NCI-H524 treated with DMSO at 0.1 percent for 48 hours (cell line): ENCODE results near the gene MYL6.
A peak's percentile ranks its signal among the peaks of the same experiment; 100 is the strongest.

Experiments used
- DNase-seq: peaks from one replicate; lab custom pipeline; 2025; lab: John Stamatoyannopoulos, UW

MYL6 gene

DNA sequence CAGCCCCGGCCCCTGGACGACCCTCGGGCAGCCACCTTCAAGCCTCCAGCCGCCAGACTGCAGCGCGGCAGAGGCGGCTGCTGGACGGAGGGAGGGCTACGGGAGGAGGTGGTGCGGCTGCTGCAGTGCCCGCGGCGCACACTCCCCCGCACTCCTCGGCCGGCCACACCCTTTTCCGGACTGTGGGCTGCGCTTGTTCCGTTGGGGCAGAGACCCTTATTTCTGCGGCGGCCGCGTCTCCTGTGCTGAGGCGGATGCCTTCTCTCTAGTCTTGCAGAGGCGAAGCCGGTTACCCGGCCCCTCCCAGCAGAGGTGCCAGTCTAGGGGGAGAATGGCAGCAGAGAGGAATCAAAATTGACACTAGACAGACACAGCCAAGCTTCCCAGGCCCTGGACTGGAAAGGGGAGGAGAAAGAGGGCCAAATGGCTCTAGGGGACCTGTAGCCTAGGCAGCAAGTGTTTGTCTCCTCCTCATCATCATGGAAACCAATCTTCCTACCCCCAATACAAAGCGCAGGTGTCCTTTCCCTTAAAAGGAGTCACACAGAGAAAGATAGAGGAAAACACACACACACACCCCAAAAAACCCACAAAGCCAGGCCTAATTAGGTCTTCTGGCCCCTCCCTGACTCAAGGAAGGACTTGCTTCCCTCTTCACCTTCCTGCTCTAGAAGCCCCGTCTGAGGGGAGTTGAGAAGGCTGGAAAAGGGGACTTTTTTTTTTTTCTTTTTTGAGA, 28.8 kb upstream of the MYL6 start:
- no peak for DNase-seq

DNA sequence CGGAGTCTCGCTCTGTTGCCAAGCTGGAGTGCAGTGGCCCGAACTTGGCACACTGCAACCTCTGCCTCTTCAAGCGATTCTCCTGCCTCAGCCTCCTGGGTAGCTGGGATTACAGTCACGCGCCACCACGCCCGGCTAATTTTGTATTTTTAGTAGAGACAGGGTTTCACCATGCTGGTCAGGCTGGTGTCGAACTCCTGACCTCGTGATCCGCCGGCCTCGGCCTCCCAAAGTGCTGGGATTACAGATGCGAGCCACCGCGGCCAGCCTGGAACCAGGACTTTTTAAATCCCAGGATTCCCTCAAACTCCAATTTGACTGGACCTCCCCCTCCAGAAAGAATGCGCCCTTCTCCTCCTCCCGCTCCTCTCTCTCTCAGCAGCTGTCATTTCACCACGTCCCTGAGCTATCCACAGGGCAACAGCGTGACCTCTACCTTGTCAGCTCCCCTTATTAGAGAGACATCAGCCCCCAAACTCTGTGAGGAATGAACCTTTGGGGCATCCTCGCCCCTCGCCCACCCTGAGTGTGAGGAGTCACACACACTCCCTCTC, 28.1 kb upstream of the MYL6 start:
- DNase-seq = no peak

DNA sequence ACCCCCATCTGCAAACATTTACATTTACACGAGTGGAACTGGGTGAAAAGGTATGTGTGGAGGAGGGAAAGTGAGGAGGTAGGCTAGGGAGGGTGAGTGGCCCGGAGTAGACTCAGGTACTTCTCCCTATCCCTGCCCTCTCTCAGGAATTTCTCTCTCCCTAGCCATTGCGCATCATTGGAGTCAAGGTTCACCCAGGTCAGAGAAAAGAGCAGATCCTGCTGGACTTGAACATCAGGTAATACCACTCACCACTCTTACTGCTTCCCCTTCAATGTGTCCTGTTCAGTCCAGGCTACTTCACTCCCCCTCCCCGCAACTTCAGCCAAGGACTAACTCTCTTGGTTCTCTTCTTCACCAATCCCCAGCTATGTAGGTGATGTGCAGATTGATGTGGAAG, 27.3 kb upstream of the MYL6 start:
- no peak for DNase-seq

DNA sequence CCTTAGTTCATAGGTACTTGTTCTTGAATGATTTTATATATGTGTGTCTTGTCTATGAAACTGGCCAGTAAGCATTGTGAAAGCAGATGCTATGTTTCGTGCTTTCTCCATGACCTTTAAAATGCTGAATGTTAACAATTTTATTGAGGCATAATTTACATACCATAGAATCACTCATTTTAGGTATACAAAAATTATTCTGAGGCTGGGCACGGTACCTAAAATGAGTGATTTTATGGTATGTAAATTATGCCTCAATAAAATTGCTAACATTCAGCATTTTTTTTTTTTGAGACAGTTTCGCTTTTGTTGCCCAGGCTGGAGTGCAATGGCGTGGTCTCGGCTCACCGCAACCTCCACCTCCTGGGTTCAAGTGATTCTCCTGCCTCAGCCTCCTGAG, 23.3 kb upstream of the MYL6 start:
- DNase-seq = no peak

DNA sequence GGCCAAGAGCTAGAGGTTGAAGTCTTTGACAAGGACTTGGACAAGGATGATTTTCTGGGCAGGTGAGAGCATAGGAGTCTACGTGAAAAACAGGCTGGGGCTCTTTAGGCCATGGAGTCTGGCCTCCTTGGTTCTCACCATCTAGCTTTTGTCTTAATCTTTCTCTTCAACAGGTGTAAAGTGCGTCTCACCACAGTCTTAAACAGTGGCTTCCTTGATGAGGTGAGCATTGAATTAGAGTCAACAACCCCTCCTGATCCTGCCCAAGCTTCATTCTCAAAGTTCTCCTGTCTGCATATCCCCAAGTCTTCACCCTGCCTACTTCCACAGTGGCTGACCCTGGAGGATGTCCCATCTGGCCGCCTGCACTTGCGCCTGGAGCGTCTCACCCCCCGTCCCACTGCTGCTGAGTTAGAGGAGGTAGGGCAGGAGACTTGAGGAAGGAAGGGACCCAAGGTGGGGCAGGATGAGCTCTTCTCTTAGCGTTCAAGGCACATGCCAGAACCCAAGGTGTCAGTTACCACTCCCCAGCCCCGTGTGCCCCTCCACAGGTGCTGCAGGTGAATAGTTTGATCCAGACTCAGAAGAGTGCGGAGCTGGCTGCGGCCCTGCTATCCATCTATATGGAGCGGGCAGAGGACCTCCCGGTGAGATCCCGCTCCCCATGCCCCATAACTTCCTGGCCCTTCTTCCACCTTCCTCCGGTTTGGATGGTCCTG, 20.1 kb upstream of the MYL6 start:
- no peak for DNase-seq

DNA sequence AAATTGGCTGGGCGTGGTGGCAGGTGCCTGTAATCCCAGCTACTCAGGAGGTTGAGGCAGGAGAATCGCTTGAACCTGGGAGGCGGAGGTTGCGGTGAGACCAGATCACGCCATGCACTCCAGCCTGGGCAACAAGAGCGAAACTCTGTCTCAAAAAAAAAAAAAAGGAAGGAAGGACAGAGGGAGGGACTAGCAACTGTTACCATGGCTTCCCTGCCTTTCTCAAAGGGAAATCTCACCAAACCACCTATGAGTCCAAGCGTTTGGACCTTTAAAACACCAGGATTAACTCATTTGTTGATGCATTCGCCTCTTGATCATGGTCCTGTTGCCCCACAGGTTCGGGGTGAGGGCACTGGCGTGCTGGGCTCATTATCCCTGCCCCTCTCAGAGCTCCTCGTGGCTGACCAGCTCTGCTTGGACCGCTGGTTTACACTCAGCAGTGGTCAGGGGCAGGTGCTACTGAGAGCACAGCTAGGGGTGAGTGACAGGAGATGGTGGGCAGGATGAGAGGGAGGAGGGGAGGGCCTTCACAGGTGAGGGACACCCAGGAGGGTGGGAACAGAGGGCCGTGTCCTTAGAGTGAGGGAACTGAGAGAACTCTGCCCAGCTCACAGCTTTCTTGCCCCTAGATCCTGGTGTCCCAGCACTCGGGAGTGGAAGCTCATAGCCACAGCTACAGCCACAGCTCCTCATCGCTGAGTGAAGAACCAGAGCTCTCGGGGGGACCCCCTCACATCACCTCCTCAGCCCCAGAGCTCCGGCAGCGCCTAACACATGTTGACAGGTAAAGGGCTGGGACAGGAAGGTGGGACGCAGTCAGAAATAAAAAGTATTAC, 16.0 kb upstream of the MYL6 start:
- DNase-seq = no peak

DNA sequence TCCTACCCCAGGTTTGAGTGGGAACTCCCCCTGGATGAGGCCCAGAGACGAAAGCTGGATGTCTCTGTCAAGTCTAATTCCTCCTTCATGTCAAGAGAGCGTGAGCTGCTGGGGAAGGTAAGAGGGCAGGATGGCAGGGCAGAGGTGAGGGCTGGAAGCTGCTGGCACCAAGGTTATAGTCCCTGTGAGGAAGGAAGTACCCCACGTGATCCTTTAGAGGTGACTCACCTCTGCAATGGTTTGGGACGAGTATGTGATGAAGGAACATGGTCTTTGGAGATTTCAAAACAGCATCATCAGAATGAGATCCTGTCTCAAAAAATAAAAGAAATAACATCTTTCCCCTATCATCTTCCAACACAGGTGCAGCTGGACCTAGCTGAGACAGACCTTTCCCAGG, 14.9 kb upstream of the MYL6 start:
- no peak for DNase-seq

DNA sequence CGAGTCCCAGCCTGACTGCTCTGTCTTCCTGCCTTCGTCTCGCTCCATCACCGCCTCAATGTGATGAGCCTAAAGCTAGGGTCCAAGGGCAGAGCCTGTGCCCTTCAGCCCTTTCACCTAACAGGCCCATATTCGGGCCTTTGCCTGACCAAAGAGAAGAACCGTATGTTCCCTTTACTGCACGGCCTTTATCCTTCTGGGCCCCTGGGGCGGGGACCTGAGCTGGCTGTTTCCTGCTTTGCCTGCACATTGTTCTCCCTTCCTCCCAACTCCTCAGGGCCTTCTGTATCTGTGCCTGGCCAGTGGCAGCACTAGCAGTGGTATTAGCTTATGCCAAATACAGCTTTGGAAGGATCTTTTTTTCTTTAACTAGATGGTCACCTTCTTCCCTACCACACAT, 14.3 kb upstream of the MYL6 start:
- DNase-seq = no peak

DNA sequence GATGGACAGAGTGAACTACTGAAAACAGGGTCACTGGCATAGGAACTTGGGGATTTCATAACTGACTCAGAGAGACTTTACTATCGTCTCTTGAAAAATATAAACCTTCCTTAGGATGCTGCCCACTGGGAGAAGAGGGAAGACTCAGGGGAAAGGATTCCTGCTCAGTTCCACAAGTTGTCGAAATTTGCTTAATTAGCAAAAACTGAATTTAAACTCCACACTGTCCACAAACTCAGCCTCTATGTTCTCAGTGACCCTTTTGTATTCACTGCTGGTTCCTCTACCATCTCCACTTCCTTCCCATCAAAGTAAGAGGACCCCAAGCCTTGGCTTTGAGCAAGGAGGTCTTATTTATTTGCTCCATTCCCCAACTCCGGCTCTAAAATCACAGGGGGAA, 12.9 kb upstream of the MYL6 start:
- DNase-seq = no peak

DNA sequence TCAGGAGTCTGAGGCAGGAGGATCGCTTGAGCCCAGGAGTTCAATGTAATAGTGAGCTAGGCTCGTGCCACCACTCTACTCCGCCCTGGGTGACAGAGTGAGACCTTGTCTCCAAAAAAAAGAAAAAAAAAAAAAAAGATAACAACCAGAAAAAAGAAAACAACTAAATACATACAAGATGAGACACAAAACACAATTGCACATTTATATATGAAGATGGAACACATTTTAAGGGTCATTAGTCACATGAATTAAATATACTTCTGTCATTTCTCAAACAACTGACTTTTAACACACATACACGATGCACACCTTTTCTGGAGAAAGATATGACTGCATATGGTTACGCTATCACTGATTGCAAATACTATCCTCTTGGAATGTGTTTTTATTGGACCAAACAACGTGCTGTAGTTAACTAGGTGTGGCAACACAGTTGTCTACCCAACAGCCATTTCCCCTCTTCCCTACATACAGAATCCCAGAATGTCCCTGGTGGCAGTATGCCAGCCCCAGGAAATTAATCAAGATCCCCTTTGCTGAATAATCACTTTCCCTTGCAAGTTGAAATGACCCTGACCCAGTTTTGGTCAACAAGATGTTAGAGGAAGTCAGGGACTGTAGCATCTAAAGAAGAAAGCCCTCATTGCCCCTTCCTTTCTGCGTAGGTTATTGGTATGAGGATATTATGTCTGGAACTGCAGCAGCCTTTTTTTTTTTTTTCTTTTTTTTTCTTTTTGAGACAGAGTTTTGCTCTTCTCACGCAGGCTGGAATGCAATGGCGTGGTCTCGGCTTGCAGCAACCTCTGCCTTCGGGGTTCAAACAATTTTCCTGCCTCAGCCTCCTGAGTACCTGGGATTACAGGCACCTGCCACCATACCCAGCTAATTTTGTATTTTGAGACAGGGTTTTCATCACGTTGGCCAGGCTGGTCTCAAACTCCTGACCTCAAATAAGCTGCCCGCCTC, 11.4 kb upstream of the MYL6 start:
- no peak for DNase-seq

DNA sequence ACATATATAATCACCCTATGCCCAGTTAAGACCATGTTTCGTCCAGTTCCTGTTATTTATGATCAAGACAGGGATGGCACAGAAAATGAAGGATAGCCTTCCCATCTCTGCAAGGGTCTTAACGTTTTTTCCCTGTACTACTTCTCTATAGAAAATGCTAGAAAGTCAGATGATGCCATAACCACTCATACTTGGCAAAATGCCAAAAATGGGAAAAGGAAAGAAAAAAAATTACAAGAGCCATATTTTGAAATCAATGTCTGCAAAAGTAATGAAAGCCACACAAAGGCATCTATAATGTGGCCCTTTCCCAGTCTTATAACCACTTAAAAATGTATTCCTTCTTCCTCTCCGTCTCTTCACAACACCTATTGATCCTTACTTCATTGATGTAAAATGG, 7.6 kb upstream of the MYL6 start:
- DNase-seq = no peak

DNA sequence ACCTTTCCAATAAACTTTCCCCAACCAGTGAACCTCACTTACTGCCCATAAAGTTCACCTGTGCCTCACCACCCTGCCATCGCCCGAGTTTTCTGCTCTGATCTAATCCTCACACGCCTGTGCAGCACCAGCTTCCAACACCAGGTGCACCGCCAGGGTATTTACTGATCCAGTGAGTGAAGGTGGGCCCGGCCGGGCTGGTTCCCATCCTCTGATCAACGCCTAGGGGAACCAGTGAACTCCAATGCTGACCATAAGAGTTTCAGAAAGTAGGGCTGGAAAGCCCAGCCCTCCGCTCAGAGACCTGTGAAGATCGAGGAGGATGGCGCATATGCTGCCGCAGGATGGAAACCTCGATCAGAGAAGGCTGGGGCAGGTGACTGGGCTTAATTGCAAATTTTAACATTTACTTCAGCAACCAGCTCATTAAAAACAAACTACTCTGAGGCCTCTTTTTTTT, 6.5 kb upstream of the MYL6 start:
- no peak for DNase-seq

DNA sequence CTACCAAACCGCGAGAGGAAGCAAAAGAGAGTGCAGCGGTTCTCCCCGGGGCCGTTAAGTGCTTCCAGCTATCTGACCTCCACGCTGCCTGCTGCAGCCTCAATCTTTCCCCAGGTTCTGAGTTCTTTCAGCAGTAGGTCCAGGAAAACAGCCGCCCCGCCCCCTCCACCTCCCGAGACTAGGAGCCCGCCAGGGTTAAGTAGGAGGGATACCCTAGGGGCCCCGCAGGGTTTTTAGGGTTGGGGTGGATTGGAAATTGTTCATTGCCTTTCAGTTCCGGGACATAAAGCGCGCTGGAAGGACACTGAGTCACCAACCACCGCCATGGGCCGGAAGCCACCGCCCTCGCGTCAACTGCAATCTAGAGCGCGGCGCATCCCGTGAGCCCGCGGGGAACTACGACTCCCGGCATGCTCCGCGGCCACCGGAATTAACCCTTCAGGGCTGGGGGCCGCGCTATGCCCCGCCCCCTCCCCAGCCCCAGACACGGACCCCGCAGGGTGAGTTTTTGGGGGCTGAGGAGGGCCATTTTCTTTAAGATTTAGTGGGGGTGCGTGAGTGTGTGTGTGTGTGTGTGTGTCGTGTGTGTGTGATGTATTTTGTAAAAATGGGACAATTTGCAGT, 5.9 kb upstream of the MYL6 start, which contains the start of gene MYL6B:
Gene MYL6B (plus strand): TSS at position 456 of the 624 bp plus-strand sequence. CDS start 1,332 bp downstream, outside the sequence.
- peak; percentile 40 for DNase-seq

DNA sequence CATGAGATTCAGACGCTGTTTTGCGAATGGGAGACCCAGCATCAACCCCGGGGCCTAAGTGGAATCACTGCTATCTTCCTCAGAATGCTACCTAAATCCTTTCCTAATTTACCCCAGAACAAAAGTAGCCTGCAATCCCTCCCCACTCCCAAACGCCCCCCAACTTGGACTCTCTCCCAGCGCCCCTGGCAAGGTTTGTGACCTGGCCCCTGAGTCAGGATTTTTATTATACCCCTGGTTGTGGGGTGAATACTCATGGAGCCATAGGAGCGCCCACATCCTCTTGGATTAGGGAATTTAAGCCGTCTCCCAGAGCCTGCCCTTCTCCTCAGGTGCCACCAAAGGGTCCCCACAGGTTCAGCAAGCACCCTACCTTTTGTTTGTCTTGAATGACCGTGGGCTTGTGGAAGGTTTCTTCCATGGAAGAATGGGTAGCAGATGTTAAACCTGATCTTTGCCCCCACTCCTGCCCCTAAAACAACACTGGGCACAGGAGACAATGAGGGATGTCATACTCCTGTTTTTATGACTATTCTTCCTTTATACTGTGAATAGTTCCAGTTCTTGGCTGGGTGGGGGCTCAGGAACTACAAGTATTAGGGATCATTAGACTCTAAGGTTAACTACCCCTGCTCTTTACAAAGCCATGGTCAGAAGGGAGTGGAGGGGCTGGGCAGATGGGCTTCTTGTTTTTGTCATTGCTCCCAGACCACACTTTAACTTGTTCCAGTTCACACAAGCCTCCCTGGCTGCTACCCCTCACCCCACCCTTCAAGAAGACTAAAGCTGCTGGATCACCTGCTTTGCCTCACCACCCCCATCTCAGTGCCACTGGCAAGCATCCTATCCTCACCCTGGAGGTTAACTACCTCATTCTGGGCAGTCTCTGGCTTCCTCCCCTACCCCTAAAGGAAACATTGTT, 5.1 kb upstream of the MYL6 start:
- DNase-seq = no peak

DNA sequence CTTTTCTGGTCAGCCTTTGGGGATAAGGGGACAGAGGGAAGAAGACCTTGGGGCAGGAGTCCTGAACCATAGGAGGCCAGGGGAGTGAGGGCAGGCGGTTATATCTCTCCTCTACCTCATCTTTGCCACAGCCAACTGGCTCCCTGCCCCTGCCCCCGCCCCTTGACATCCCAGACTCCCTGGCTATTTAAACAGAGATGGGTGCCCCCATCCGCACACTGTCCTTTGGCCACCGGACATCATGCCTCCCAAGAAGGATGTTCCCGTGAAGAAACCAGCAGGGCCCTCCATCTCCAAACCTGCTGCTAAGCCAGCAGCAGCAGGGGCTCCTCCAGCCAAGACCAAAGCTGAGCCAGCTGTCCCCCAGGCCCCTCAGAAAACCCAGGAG, 4.5 kb upstream of the MYL6 start:
- no peak for DNase-seq

DNA sequence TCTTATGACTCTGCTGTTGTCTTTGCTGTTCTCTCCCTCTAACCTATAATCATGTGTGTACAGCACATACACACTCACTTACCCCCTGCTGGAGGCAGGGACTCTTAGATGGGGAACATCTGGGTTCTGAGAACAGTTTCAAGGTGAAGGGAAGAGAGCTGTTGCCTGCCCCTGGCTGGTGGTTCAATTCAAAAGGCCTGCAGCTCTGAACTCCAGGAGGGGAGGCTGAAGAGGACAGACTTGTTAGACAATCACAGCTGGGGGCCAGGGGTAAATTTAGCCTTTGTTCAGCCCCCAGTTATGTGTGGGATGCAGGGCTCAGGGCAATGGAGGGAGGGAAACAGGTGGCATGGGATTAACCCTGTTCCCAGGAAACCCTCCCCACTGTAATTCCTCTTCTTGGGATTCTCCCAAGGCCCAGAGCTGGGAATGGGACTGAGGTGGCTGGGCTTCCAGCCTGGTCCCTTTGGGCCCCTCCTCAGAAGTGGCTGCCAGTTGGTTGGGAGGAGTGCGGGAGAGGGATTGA, 3.9 kb upstream of the MYL6 start:
- peak; percentile 82 for DNase-seq

DNA sequence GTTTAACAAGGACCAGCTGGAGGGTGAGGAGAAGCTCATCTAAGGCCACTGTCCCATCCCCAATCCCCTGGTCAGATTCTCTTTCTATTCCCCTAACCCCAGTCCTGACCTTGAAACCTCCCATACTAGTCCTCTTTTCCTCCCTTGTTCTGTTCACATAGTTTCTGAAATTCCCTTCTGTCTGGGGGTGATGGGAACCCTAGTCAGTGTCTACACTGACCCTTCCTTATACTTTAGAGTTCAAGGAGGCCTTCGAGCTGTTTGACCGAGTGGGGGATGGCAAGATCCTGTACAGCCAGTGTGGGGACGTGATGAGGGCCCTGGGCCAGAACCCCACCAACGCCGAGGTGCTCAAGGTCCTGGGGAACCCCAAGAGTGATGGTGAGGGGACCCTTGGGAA, 3.3 kb upstream of the MYL6 start:
- DNase-seq = no peak

DNA sequence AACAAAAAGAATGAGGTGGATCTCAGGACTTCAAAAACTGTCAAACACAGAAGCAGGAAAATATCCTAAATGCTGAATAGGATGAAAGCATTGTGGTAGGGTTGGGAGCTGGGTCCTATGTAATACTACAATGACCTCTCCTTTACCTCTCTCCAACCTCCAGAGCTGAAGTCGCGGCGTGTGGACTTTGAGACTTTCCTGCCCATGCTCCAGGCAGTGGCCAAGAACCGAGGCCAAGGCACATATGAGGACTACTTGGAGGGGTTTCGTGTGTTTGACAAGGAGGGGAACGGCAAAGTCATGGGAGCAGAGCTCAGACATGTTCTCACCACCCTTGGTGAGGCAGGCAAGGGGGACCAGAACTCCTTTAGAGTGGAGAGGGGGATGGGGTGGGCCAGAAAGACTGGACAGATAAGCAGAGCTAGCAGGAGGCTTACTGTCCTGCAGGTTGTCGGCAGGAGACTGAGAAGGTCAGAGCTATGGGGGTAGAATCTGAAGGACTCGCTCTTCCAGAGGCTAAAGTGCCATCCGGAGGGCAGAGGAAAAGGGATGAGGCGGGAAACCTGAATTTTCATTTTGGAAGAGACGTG, 2.8 kb upstream of the MYL6 start:
- no peak for DNase-seq
